Mucosa of stomach (tissue), 1 donor: ENCODE data around the gene RNU7-1.

Source experiments
- H3K27me3 ChIP-seq: one replicate; pipeline ENCODE4 v1.7.0; 2013; ENCODE audit warnings: mild to moderate bottlenecking, low read length; ENCODE audit not compliant: control insufficient read depth, insufficient read depth
- H3K36me3 ChIP-seq: one replicate; pipeline ENCODE4 v1.7.0; 2013; ENCODE audit warnings: low read length; ENCODE audit not compliant: control insufficient read depth, insufficient read depth
- H3K4me1 ChIP-seq: one replicate; pipeline ENCODE4 v1.7.0; 2013; ENCODE audit warnings: mild to moderate bottlenecking, low read length; ENCODE audit not compliant: control insufficient read depth, insufficient read depth
- H3K4me3 ChIP-seq: one replicate; pipeline ENCODE4 v1.7.0; 2013; ENCODE audit warnings: low read length
- H3K9ac ChIP-seq: one replicate; pipeline ENCODE4 v1.7.0; 2013; ENCODE audit warnings: mild to moderate bottlenecking, low read length, moderate library complexity
- H3K9me3 ChIP-seq: one replicate; pipeline ENCODE4 v1.7.0; 2013; ENCODE audit warnings: mild to moderate bottlenecking, low read length, moderate library complexity; ENCODE audit not compliant: control insufficient read depth
- donor health status: Pancreatic carcinoma.

Gene RNU7-1

DNA sequence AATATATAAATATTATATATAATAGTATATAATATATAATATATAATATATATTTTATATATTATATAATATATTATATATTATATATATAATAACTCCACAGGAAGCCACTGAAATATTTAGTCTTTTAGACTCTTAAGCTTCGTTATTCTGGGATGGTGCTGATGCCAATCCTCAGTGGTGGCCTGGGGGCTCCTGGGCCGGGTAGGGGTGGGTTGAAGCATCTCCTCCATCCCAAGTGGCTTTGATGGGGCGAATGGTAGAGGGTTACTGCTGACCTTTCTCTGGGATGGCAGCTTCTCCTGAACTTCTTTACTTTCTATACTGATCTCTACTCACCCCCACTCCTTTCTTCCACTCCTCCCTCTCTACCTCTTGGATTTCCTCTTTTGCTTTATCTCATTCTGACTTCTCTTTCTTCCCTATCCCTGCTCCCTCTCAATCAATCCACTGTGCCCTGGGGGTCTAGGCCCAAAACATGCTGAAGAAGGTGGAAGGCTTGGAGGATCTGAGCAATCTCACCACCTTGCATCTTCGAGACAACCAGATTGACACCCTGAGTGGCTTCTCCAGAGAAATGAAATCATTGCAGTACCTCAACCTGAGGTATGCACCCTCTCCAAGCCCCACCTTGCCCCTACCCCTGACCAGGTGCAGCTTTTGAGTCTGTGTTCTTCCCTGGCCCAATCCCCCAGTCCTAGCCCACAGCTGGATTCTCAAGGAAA lies 34.0 kb upstream of the RNU7-1 start:
- Histone ChIP-seq H3K9ac (no peak overlapping the region), H3K4me3 (no peak overlapping the region), H3K36me3 (no peaks in the 10 kb centered on the region), H3K4me1 (peaks cover 13% of the 10 kb centered on the region), H3K9me3 (no peaks in the 10 kb centered on the region), H3K27me3 (peaks cover 14% of the 10 kb centered on the region)

- Histone ChIP-seq H3K9me3 (no peaks in the 10 kb centered on the region), H3K4me3 (no peak overlapping the region), H3K4me1 (peaks cover 13% of the 10 kb centered on the region), H3K27me3 (peaks cover 19% of the 10 kb centered on the region), H3K9ac (no peak overlapping the region), H3K36me3 (no peaks in the 10 kb centered on the region)
Observed at GRCh38 chr12:6912164-6912935, 31.3 kb upstream of the RNU7-1 start.

GRCh38 chr12:6914246-6914946 lies 29.2 kb upstream of the RNU7-1 start, which contains the start of gene ENO2:
TSS of gene ENO2 (plus strand) at chr12:6914580. CDS start at chr12:6915833, 1,253 bp downstream.
- H3K4me3 ChIP-seq = no peak within 1 kb of the TSS
- H3K9me3 ChIP-seq = no peaks in the 10 kb centered on the region
- H3K36me3 ChIP-seq = no peaks in the 10 kb centered on the region
- peaks cover 19% of the 10 kb centered on the region for H3K27me3 ChIP-seq
- H3K9ac ChIP-seq = peak within 1 kb of the TSS; percentile 50
- H3K4me1 ChIP-seq = peaks cover 13% of the 10 kb centered on the region

- peak overlapping the region; percentile 50 for H3K9ac ChIP-seq
Observed at GRCh38 chr12:6914947-6915788, 28.4 kb upstream of the RNU7-1 start.

GRCh38 chr12:6915789-6916285 lies 27.8 kb upstream of the RNU7-1 start:
- peaks cover 19% of the 10 kb centered on the region for H3K27me3 ChIP-seq
- H3K4me3 ChIP-seq = no peak overlapping the region
- no peaks in the 10 kb centered on the region for H3K36me3 ChIP-seq
- H3K9me3 ChIP-seq = no peaks in the 10 kb centered on the region
- peaks cover 13% of the 10 kb centered on the region for H3K4me1 ChIP-seq
- H3K9ac ChIP-seq = no peak overlapping the region

More at GRCh38 chr12:6914947-6915788, 28.4 kb upstream of the RNU7-1 start:
- Histone ChIP-seq H3K27me3 (peaks cover 19% of the 10 kb centered on the region), H3K4me1 (peaks cover 13% of the 10 kb centered on the region), H3K4me3 (no peak overlapping the region), H3K9me3 (no peaks in the 10 kb centered on the region), H3K36me3 (no peaks in the 10 kb centered on the region)

DNA sequence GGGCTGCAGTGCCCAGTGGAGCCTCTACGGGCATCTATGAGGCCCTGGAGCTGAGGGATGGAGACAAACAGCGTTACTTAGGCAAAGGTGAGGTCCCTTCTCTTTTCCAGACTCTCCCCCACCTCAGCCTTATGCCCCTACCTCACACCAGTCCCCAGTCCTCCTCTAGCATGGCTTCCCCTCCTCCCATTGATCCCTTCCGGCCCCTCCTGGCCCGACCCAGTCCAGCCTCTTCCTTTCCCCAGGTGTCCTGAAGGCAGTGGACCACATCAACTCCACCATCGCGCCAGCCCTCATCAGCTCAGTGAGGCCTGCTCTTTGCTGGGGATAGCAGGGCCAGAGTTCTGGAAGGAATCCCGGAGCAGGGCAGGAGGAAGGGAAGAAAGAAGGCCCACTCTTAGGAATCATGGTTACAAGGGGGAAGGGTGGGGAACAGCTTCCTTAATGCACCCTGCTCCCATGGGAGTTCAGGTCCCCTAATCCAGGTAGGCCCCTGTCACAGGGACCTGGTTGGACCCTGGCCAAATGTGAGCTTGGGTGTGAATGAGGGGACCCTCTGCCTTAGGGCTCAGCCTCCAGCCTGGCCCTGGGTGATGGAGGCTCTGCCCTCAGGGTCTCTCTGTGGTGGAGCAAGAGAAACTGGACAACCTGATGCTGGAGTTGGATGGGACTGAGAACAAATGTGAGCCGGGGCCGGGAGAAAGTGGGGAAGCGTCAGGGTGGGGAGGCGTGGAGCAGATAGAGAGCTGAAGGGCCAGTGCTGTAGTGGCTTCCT lies 27.0 kb upstream of the RNU7-1 start:
- no peaks in the 10 kb centered on the region for H3K36me3 ChIP-seq
- H3K27me3 ChIP-seq = peaks cover 19% of the 10 kb centered on the region
- H3K9me3 ChIP-seq = no peaks in the 10 kb centered on the region
- no peak overlapping the region for H3K9ac ChIP-seq
- peaks cover 13% of the 10 kb centered on the region for H3K4me1 ChIP-seq
- no peak overlapping the region for H3K4me3 ChIP-seq

- Histone ChIP-seq H3K4me3 (no peak overlapping the region), H3K27me3 (peaks cover 19% of the 10 kb centered on the region), H3K36me3 (no peaks in the 10 kb centered on the region), H3K4me1 (peaks cover 13% of the 10 kb centered on the region), H3K9ac (no peak overlapping the region), H3K9me3 (no peaks in the 10 kb centered on the region)
Observed at GRCh38 chr12:6917491-6918231, 26.0 kb upstream of the RNU7-1 start.

DNA sequence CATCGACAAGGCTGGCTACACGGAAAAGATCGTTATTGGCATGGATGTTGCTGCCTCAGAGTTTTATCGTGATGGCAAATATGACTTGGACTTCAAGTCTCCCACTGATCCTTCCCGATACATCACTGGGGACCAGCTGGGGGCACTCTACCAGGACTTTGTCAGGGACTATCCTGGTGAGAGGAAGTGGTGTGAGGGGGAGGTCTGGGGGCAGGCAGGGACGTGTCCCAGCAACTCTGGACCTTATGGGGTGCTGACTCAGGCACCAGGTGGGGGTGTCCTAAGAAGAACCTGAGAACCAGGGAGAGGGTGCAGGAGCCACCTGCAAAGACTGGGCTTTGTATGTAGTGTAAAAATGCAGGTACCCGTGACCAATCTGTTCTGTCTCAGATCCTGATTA lies 24.0 kb upstream of the RNU7-1 start:
- Histone ChIP-seq H3K27me3 (peaks cover 4% of the 10 kb centered on the region), H3K9ac (no peak overlapping the region), H3K4me3 (no peak overlapping the region), H3K9me3 (no peaks in the 10 kb centered on the region), H3K36me3 (no peaks in the 10 kb centered on the region), H3K4me1 (peaks cover 13% of the 10 kb centered on the region)

GRCh38 chr12:6921539-6921938 lies 22.1 kb upstream of the RNU7-1 start:
- Histone ChIP-seq H3K27me3 (no peaks in the 10 kb centered on the region), H3K4me1 (peaks cover 26% of the 10 kb centered on the region), H3K36me3 (no peaks in the 10 kb centered on the region), H3K9me3 (no peaks in the 10 kb centered on the region), H3K4me3 (no peak overlapping the region), H3K9ac (no peak overlapping the region)
